ENCODE data around the gene ZNF521.

Gene ZNF521

GRCh38 chr18:25089470-25089869, 262.5 kb downstream of the ZNF521 start:
- in situ Hi-C loops (cut with MboI; ENCODE audit: low sequenced_read_pairs): no loop called here

GRCh38 chr18:25086876-25087275, 265.1 kb downstream of the ZNF521 start:
- in situ Hi-C loops (cut with MboI; ENCODE audit: low sequenced_read_pairs): no loop called here

GRCh38 chr18:25081001-25081400, 271.0 kb downstream of the ZNF521 start:
- in situ Hi-C loops (cut with MboI; ENCODE audit: low sequenced_read_pairs): no loop called here

GRCh38 chr18:25080211-25080610, 271.8 kb downstream of the ZNF521 start:
- in situ Hi-C loops (cut with MboI; ENCODE audit: low sequenced_read_pairs): no loop called here

- in situ Hi-C loops (cut with MboI; ENCODE audit: low sequenced_read_pairs): no loop called here
These were observed 273.8 kb downstream of the ZNF521 start for GRCh38 chr18:25077944-25078723.

- in situ Hi-C loops (cut with MboI; ENCODE audit: low sequenced_read_pairs): no loop called here
These were observed 274.7 kb downstream of the ZNF521 start for GRCh38 chr18:25077038-25077943.

GRCh38 chr18:25075783-25076182, 276.2 kb downstream of the ZNF521 start:
- in situ Hi-C loops (cut with MboI; ENCODE audit: low sequenced_read_pairs): no loop called here

GRCh38 chr18:25075331-25075730, 276.6 kb downstream of the ZNF521 start:
- in situ Hi-C loops (cut with MboI; ENCODE audit: low sequenced_read_pairs): no loop called here

- in situ Hi-C loops (cut with MboI; ENCODE audit: low sequenced_read_pairs): no loop called here
These were observed 277.0 kb downstream of the ZNF521 start for GRCh38 chr18:25074925-25075324.

- in situ Hi-C loops (cut with MboI; ENCODE audit: low sequenced_read_pairs): no loop called here
These were observed 279.8 kb downstream of the ZNF521 start for GRCh38 chr18:25072205-25072604.

GRCh38 chr18:25067275-25068025, 284.5 kb downstream of the ZNF521 start:
- in situ Hi-C loops (cut with MboI; ENCODE audit: low sequenced_read_pairs): no loop called here

GRCh38 chr18:25066516-25066915, 285.4 kb downstream of the ZNF521 start:
- in situ Hi-C loops (cut with MboI; ENCODE audit: low sequenced_read_pairs): no loop called here

GRCh38 chr18:25062720-25063119, 289.2 kb downstream of the ZNF521 start:
- in situ Hi-C loops (cut with MboI; ENCODE audit: low sequenced_read_pairs): no loop called here

GRCh38 chr18:25061395-25061794, 290.6 kb downstream of the ZNF521 start:
- in situ Hi-C loops (cut with MboI; ENCODE audit: low sequenced_read_pairs): no loop called here

GRCh38 chr18:25058521-25058920, 293.4 kb downstream of the ZNF521 start:
- in situ Hi-C loops (cut with MboI; ENCODE audit: low sequenced_read_pairs): no loop called here

GRCh38 chr18:25057491-25058050, 294.4 kb downstream of the ZNF521 start:
- in situ Hi-C loops (cut with MboI; ENCODE audit: low sequenced_read_pairs): no loop called here

GRCh38 chr18:25056429-25056828, 295.5 kb downstream of the ZNF521 start:
- in situ Hi-C loops (cut with MboI; ENCODE audit: low sequenced_read_pairs): no loop called here

GRCh38 chr18:25055076-25055475, 296.9 kb downstream of the ZNF521 start:
- in situ Hi-C loops (cut with MboI; ENCODE audit: low sequenced_read_pairs): no loop called here

GRCh38 chr18:25053466-25053865, 298.5 kb downstream of the ZNF521 start:
- in situ Hi-C loops (cut with MboI; ENCODE audit: low sequenced_read_pairs): no loop called here

- in situ Hi-C loops (cut with MboI; ENCODE audit: low sequenced_read_pairs): no loop called here
These were observed 299.4 kb downstream of the ZNF521 start for GRCh38 chr18:25052511-25052921.

- in situ Hi-C loops (cut with MboI; ENCODE audit: low sequenced_read_pairs): no loop called here
These were observed 301.4 kb downstream of the ZNF521 start for GRCh38 chr18:25050605-25051004.

All from HL-60/S4 treated with phorbol 12-myristate 13-acetate at 8.2 ng/mL for 4 days and 3 days (cell line).